Measurements from ENCODE around the gene NCOA6.

NCOA6 gene

GRCh38 chr20:34704177-34705007 lies 121.1 kb downstream of the NCOA6 start, which contains the start of gene TP53INP2:
TSS of gene TP53INP2 (plus strand) at chr20:34704344. CDS start at chr20:34708740, 4,396 bp downstream.
- DNase-seq (ENCODE audit: low spot score): peak; percentile 82

DNA sequence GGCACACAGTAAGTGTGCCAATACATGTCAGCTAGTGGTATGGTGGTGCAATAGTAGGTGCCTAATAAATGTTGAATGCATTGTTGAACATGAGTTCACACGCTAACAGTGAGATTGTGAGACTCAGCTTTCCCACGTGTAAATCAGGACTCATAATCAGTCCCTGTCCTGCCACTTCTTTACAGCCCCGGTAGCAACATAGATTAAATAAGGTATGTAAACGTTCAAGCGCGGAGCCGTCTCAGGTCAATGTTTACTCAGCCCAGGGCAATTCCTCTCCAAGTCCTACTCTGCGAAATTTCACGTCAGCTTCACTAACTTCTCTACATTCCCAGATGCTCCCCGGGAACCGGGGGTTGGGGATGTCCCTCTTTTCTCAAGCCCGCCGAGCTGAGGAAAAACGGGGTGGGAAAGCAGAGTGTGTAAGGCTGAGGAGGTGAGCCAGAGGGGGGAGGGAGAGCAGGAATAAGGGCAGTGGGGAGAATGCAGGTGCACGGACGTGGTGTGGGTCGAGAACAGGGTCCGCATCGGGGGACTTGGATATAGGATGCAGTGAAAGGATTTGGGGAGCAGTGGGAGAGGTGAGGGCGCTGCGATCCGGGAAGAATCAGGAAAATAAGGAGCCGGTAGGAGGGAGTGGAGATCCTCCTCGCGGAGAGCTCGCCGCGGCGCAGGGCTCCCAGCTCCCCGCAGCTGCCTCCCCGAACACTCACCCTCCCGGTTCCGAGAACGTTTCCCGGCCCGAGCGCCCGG lies 121.9 kb downstream of the NCOA6 start:
- peak; percentile 22 for DNase-seq (ENCODE audit: low spot score)

GRCh38 chr20:34703061-34703423 lies 122.4 kb downstream of the NCOA6 start:
- DNase-seq (ENCODE audit: low spot score): no peak

DNA sequence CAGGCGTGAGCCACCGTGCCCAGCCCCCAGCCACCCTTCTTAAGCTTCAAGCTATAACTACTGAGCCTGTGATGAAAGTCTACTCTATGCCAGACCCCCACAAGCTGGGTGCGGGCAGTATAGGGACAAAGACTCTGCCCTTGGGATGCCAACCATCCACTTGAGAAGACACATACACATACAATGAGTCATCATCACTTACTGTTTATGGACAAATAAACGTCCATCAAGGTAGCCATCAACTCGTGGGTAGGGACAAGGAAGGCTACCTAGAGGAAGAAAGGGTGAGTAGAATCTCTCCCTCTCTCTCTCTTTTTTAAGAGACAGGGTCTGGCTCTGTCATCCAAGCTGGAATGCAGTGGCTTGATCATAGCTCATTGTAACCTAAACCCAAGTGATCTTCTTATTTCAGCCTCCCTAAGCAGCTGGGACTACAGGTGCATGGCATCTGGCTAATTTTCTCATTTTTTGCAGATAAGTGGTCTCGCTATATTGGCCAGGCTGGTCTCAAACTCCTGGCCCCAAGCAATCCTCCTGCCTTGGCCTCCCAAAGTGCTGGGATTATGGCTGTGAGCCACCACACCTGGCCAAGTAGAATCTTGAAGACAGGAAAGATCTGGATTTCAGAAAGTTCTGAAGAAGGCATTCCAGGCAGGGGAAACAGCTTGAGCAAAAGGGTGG lies 123.9 kb downstream of the NCOA6 start:
- DNase-seq (ENCODE audit: low spot score): peak; percentile 19

DNA sequence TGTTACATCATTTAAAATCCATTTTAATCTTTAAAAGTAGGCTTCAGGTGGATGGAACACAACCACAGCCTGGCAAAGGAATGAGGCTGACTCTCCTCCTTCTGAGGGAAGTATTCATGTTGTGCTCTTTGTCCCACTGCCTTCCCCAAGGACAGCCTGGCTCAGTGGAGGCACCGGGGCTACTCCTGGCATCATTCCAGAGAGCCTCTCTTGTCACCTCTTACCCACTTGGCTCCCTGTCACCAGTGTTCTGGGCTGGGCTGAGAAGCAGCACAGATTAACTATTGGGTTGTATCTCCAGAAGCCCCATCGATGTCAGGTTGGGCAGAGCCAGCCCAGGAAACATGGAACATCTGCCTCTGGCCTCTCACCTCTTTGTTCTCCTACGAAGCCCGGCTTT lies 132.0 kb downstream of the NCOA6 start:
- DNase-seq (ENCODE audit: low spot score): no peak

- DNase-seq (ENCODE audit: low spot score): no peak
Observed at GRCh38 chr20:34691838-34692237, 133.6 kb downstream of the NCOA6 start.

DNA sequence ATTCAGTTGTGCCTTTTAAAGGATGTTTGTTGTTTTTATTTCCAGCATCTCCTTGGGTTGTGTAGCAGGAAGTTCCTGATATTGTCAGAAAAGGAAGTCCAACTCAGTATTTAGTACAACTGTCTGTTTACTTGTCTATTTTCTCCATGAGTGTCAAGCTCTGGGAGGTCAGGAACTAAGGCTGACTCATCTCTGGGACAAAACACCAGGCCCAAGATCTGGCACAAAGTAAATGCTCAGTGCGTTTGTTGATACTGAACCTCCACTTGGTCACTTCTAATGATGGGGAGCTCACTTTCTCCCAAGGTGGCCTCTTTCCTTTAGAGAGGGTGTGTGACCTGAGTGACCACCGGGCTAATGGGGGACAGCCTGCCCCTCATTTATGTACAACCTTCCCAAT lies 136.0 kb downstream of the NCOA6 start:
- DNase-seq (ENCODE audit: low spot score): peak; percentile 47

GRCh38 chr20:34683667-34684066 lies 141.8 kb downstream of the NCOA6 start:
- DNase-seq (ENCODE audit: low spot score): no peak

DNA sequence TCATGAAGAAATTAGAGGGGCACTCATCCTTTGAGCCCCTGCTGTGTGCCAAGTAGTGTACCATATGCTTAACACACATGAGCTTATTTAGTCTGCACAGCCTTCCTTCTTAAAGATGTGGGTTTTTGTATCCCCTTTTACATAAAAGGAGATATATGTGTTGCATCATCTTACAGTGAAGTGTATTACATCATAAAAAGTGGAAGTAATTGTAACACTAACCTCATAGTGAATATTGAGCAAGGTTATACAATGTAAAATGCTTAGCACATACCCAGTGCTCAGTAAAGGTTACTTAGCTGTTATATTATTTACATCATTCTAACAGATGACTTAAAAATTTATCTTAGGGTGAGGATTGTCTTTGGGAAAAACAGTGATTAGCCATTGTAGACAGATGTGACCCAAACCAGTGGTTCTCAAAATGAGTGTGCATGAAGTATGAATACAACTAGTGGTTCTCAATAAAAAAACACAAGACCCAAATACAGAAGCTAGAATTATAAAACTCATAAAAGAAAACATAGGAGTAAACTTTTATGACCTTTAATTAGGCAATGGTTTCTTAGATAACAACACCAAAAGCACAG lies 144.8 kb downstream of the NCOA6 start:
- DNase-seq (ENCODE audit: low spot score): no peak

DNA sequence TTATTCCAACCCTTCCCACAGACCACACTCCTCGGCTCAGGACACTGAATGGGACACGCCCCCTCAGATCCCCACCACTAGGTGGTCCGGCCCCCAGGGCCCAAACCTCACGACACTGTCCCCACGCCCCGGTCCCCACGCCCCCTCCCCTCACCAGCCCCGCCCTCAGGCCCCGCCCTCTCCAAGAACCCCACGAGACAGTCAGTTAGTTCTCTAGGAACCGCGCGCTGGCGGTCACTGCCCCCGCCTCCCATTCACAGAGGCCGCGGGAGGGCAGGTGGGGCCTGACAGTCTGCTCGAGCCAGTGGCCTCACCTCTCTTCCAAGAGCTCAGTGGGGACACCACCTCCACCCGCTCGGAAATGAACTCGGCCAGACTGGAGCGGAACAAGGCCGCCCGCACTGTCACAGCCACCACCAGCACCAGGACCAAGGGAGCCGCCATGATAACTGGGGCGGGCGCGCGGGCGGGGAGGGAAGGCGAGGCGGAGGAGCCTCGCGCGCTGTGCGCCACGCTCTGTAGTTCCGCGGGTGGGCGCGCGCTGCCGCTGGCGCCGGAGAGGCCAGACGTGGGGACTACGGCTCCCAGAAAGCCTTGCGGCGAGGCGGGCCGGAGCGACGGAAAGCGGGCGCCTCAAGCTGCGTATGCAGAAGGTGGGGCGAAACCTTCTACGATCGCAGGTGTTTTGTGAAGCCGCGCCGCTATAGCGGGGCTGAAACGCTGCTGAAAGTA lies 148.6 kb downstream of the NCOA6 start, which contains the start of gene PIGU:
TSS of gene PIGU (minus strand) at position 451 of the 732 bp plus-strand sequence. CDS start at position 444, 7 bp downstream.
- peak; percentile 97 for DNase-seq (ENCODE audit: low spot score)

- DNase-seq (ENCODE audit: low spot score): no peak
Observed at GRCh38 chr20:34675993-34676641, 149.3 kb downstream of the NCOA6 start.

DNA sequence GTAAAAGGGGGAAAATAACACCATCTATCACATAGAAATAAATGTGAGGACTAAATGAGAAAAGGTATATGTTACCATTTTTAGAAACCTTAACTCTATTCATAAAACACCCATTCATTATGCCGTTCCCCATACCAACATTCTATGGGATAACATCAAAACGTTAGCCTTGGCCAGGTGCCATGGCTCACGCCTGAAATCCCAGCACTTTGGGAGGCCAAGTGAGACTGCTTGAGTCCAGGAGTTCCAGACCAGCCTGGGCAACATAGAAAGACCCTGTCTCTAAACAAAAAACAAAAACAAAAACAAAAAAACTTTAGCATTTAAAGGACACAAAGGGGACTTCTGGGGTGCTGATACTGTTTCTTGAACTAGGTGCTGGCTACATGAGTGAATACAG lies 149.9 kb downstream of the NCOA6 start:
- no peak for DNase-seq (ENCODE audit: low spot score)

GRCh38 chr20:34673412-34673811 lies 152.0 kb downstream of the NCOA6 start:
- no peak for DNase-seq (ENCODE audit: low spot score)

- no peak for DNase-seq (ENCODE audit: low spot score)
Observed at GRCh38 chr20:34669094-34669493, 156.4 kb downstream of the NCOA6 start.

Data from kidney tubule cell (primary cell).